A673 (cell line): ENCODE measurements around the gene TMEM259. TPM values are rescaled to one million over a fixed set of nuclear protein-coding genes. Genes with fewer than 3 reads are reported as not detected.

Experiments
- BruUV-seq: library from RNA; stranded (reverse); fragments of 400-500 nt; replicated peaks from 2 replicates; lab custom pipeline; 2021; lab: Mats Ljungman, UMichigan
- CTCF ChIA-PET: fragments of 300-600 bp; sonication (Branson Sonifier 250); formaldehyde crosslinking; loops from one replicate; lab custom pipeline; 2022; ENCODE audit warnings: antibody characterized with exemption; lab: Charles Lee
- POLR2A ChIA-PET: fragments of 300-600 bp; sonication (Branson Sonifier 250); formaldehyde crosslinking; loops from one replicate; lab custom pipeline; 2022; ENCODE audit warnings: antibody characterized with exemption; ENCODE audit not compliant: low non-redundant PET; lab: Charles Lee
- DNase-seq: peaks from one replicate; pipeline ENCODE4 v3.0.0-alpha.2; 2015; ENCODE audit warnings: low spot score
- H3K27ac ChIP-seq: fragments of 200-600 bp; sonication (generic); 2 replicates; pipeline ENCODE4 v1.5.1; 2016; ENCODE audit warnings: mixed run types, low read depth, mild to moderate bottlenecking, mixed read lengths, antibody characterized with exemption, low read length; ENCODE audit not compliant: poor library complexity, severe bottlenecking
- H3K27me3 ChIP-seq: fragments of 200-600 bp; sonication (generic); replicated peaks from 2 replicates; pipeline ENCODE4 v1.6.1; 2017; ENCODE audit warnings: mixed run types, low read depth, mild to moderate bottlenecking, mixed read lengths, antibody characterized with exemption, low read length; ENCODE audit not compliant: insufficient read depth, poor library complexity
- H3K36me3 ChIP-seq: fragments of 200-600 bp; sonication (generic); 2 replicates; pipeline ENCODE4 v1.6.1; 2016; ENCODE audit warnings: mixed run types, mild to moderate bottlenecking, mixed read lengths, antibody characterized with exemption, low read length; ENCODE audit not compliant: insufficient read depth, poor library complexity, severe bottlenecking
- H3K4me1 ChIP-seq: fragments of 200-600 bp; sonication (generic); 2 replicates; pipeline ENCODE4 v1.6.1; 2017; ENCODE audit warnings: mixed run types, mild to moderate bottlenecking, mixed read lengths, antibody characterized with exemption, low read length; ENCODE audit not compliant: insufficient read depth, poor library complexity, severe bottlenecking
- H3K4me3 ChIP-seq: fragments of 200-600 bp; sonication (generic); 2 replicates; pipeline ENCODE4 v1.5.1; 2016; ENCODE audit warnings: low read depth, mixed run types, mild to moderate bottlenecking, mixed read lengths, low read length; ENCODE audit not compliant: poor library complexity, severe bottlenecking
- H3K9me3 ChIP-seq: fragments of 200-600 bp; sonication (generic); 2 replicates; pipeline ENCODE4 v1.6.1; 2016; ENCODE audit warnings: mixed run types, low read depth, mild to moderate bottlenecking, mixed read lengths, antibody characterized with exemption, low read length; ENCODE audit not compliant: poor library complexity, severe bottlenecking
- CTCF ChIP-seq: fragments of 300-800, 200-600 bp; sonication (generic); conservative IDR thresholded peaks from 2 replicates; pipeline ENCODE4 v1.5.1; 2017; ENCODE audit warnings: low read depth, mild to moderate bottlenecking, antibody characterized with exemption, low read length, moderate library complexity, mixed read lengths
- EZH2 ChIP-seq: fragments of 200-600 bp; sonication (generic); IDR thresholded peaks from 2 replicates; pipeline ENCODE4 v1.6.1; 2017; ENCODE audit warnings: borderline replicate concordance, low read depth, mild to moderate bottlenecking, mixed read lengths, antibody characterized with exemption, low read length; ENCODE audit not compliant: poor library complexity, severe bottlenecking
- intact Hi-C: fragments of 100-400 bp; cut with micrococcal nuclease; formaldehyde crosslinking; loops from one replicate; pipeline ENCODE4 v1.10.0; 2022; ENCODE audit not compliant: unreplicated experiment
- total RNA-seq: library from RNA; stranded (reverse); gene quantifications from 2 replicates; pipeline ENCODE4 v1.2.3, GENCODE V29; 2021

TMEM259 gene
- total RNA-seq, 1 experiment from 2014 or later, result 151 TPM

GRCh38 chr19:1057176-1057855 is 36.4 kb upstream of the TMEM259 start:
- no peaks in the 10 kb centered on the region for H3K36me3 ChIP-seq
- H3K9me3 ChIP-seq, result peaks cover 15% of the 10 kb centered on the region
- TF ChIP-seq EZH2 (no peak), CTCF (peak; percentile 28; the same call in 1 of the 2 replicates)
- CTCF ChIA-PET, result no interaction called here
- DNase-seq, result no peak
- H3K27ac ChIP-seq, result no peak overlapping the region
- H3K27me3 ChIP-seq, result no peaks in the 10 kb centered on the region
- POLR2A ChIA-PET, result no interaction called here
- no peaks in the 10 kb centered on the region for H3K4me1 ChIP-seq
- intact Hi-C loops, result no loop called here
- no peak overlapping the region for H3K4me3 ChIP-seq
- BruUV-seq, result no TSS peak

GRCh38 chr19:1055886-1056620 is 35.1 kb upstream of the TMEM259 start:
- peaks cover 15% of the 10 kb centered on the region for H3K9me3 ChIP-seq
- H3K27me3 ChIP-seq, result no peaks in the 10 kb centered on the region
- no TSS peak for BruUV-seq
- no peak overlapping the region for H3K27ac ChIP-seq
- TF ChIP-seq EZH2 (no peak), CTCF (no peak)
- H3K4me3 ChIP-seq, result no peak overlapping the region
- POLR2A ChIA-PET, result no interaction called here
- intact Hi-C loops, result no loop called here
- no peaks in the 10 kb centered on the region for H3K4me1 ChIP-seq
- no peak for DNase-seq
- H3K36me3 ChIP-seq, result no peaks in the 10 kb centered on the region
- CTCF ChIA-PET, result interaction anchor here (0.7 kb wide), 1 partner anchor 12 kb away, joined by 7 read pairs; no protein-coding TSS in a partner anchor

GRCh38 chr19:1055028-1055425 is 34.1 kb upstream of the TMEM259 start:
- intact Hi-C loops, result no loop called here
- no TSS peak for BruUV-seq
- Histone ChIP-seq H3K4me3 (no peak overlapping the region), H3K27me3 (no peaks in the 10 kb centered on the region), H3K4me1 (no peaks in the 10 kb centered on the region), H3K9me3 (peaks cover 15% of the 10 kb centered on the region), H3K36me3 (no peaks in the 10 kb centered on the region), H3K27ac (no peak overlapping the region)
- TF ChIP-seq CTCF (no peak), EZH2 (no peak)
- CTCF ChIA-PET, result interaction anchor here (0.7 kb wide), 1 partner anchor 13 kb away, joined by 7 read pairs; no protein-coding TSS in a partner anchor
- DNase-seq, result no peak
- POLR2A ChIA-PET, result interaction anchor here (0.7 kb wide), 1 partner anchor 18 kb away, joined by 16 read pairs; no protein-coding TSS in a partner anchor
